Measurements from ENCODE around the gene CITED1.
A peak's percentile ranks its signal among the peaks of the same experiment; 100 is the strongest.

Gene CITED1

DNA sequence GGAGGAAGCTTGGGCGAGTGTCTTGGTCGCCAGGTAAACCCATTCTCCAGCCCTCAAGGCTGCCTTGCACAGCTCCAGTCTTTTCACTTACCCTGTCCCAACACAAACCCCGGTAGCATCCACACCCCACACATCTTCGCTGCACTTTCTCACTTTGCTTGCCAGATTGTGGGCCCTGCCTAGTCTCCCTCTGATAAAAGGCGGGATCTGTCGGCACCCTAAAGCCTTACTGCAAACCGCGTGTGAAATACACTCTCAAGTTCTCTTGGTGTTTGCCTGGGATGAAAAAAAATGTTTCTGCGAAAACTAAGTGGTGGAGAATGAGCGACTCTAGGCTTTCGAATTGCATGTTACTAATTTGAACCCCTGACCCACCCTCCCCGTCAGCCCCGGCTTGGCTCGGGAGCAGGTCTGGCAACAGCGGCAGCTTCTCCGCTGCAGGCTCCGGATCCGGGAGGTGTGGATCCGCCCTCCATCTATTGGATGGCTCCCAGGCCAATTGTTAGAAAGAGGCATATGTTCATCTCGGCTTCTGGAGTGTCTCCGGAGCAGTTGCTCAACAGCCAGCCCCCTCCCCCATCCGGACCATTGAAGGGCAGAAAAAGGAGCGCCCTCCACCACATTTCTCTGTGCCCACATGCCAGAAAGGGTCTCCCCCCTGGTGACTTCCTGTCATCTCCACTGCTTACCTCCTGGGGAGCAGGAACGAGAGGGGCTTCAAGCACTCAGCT lies 3.0 kb upstream of the CITED1 start:
- peak; percentile 70 for DNase-seq

DNA sequence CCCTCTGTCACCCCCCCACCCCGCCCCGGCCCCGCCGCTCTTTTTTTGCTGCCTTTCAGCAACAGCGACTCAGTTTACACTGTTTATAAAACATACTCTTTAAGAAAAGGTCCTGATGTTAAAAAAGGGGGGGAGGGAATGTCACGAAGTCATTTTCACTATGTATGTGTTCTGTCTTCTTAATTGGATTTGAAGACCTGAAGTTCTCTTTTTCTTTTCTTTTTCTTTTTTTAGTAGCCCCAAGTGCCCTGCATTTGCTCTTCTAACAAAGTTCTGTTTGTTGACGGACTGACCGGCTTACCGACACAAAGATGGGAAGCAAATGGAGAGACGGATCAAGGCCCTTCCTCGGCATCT lies 2.5 kb upstream of the CITED1 start:
- no peak for DNase-seq

DNA sequence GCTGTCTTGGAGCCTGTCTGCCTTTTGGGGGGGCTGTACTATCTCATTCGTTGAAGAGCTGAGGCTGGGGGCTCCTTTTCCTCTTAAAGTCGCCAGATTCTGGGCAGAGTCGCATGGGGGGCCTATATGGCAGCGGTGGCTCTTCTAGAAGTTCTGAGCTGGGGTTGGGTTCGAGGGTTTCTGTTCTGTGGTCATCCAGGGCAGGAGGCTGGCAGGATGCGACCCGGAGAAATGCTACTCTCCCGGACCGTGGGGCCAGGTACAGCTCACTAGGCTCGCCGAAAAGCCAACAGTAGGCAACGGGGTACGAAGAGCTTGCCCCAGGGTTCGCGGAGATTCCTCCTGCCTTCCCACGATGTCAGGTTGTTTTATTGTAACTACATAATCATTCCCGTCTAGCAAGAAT lies 1.9 kb upstream of the CITED1 start:
- DNase-seq, result no peak

DNA sequence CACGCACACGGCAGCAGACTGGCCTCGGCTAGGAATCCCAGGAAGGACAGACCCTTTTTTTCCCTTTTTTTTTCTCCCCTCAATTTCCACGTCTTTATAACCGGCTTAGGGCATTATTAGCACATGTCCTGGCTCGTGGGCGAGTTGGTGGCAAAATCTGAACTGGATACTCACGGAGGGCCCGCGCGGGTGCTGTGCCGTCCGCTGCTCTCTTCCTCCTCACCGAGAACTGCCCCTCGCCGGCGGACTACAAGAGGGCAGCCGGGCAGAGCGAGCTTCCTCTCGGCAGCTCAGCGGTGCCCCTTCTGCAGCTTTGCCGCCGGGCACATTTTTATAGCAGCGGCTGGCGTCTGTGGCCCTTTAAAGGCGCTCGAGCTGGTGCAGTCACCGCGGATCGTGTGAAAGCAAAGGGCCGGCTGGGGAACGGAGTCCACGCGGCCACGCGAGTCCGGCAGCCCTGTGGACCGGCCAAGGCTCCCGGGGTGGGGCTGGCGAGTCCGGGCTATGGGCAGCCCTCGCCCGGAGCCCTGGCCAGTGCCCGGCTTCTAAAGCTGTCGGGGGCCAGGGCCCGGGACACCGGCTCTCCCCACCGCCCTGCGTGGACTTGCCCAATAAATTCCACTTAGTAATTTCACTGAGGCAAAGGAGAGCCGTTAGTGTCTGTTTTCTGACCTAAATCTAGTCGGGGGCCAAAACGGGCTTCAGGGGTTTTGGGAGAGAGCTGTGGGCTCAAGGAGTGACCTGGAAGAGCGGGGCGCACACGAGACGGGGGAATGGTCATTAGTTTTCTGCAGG lies 1.3 kb upstream of the CITED1 start:
- peak; percentile 78 for DNase-seq

DNA sequence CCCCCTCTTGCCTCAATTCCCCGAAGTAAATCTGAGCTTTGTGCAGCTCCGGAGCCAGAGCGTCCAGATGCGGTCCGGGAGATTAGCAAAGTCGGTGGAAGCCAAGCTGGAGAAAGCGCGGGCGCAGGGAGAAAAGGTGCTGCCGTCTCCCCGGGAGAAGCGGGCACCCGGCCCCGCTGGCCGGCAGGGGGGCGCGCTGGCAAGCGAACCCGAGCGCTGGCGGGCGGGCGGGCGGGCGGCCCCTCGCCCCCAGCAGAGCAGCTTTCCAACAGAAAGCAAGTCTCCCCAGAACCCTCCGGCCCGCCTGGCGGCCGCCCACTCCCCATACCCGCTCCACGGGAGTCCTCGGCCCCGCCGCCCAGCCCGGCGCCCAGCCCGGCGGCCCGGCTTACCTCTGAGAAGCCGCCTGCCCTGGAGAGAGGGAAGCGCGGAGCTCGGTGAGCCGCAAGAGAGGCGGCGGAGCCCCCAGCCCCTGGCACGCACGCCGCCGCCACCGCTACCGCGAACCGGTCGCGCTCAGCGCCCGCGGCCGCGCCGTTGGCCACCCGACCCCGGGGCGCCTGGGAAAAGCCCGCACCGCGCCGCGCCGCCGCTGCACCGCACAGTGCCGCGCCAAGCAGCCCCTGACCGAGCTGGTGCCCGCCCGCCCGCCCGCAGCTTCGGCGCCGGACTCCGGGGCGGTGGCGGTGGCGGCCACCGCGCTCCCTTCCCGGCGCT lies 529 bp upstream of the CITED1 start:
- peak; percentile 17 for DNase-seq

DNA sequence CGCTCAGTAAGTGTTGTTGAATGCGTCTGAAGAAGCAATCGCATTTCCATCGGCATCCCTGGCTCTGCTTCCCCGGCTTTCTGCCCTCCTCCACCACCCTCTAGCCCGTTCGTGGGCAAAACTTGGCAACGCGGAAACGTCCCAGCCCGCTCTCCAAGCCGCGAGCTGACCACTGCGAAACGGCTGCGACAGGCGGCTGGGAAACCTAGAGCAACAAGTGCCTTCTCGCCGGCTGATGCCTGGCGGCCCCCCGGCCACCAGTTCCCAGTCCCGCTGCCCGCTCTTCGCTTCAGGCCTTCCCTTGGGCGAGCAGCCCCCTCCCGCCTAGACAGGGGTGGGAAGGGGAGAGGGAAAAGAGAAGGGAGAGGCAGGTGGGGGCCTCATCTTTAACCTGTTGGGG lies 837 bp downstream of the CITED1 start:
- peak; percentile 23 for DNase-seq

DNA sequence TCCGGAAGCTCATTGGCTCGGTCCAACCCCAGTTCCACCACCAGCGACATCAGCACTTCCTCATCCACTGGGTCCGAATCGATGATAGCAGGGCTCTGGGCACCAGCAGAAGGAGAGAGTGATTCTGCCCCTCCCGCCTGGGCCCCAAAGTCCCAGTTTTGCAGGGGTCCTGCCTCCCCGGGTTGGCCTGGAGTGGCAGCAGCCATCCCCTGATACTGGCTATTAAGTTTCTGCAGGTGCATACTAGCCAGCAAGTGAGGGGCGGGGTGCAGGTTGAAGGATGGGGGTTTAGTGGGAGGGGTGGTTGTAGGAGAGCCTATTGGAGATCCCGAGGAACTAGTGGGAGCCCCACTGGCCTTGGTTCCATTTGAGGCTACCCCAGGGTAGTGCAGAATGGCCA lies 3.9 kb downstream of the CITED1 start:
- no peak for DNase-seq

DNA sequence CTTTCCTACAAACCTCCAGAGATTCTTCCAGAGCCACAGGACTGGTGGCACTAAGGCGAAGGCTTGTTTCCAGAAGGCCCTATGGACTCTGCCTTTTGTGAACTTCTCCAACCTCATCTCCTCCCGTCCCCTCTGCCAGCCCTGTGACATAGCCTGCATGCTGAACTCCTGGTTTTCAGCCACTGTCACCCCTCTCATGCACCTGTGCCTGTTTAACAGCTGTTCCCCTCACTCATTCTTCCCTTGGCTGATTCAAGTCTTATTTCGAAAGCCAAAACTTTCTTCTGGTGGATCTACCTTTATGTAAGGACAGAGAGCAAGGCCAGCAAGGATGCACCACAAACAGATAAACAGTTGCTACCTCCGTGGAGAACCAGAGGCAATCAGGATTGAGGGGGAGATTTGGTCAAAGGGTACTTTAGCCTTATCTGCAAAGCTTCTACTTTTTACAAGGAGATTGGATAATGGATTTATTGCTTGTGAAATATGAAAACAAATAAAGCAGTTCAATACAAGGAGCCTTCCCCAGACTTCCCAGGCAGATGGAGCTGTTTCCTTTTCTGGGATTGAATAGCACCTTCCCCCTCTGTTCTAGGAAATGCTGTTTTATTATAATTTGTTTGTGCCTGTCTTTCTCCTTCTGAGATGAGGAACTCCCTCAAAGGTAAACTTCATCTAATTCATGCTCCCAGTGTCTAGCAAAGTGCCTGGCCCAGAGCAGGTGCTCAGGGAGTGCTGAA lies 5.7 kb downstream of the CITED1 start:
- DNase-seq, result no peak

DNA sequence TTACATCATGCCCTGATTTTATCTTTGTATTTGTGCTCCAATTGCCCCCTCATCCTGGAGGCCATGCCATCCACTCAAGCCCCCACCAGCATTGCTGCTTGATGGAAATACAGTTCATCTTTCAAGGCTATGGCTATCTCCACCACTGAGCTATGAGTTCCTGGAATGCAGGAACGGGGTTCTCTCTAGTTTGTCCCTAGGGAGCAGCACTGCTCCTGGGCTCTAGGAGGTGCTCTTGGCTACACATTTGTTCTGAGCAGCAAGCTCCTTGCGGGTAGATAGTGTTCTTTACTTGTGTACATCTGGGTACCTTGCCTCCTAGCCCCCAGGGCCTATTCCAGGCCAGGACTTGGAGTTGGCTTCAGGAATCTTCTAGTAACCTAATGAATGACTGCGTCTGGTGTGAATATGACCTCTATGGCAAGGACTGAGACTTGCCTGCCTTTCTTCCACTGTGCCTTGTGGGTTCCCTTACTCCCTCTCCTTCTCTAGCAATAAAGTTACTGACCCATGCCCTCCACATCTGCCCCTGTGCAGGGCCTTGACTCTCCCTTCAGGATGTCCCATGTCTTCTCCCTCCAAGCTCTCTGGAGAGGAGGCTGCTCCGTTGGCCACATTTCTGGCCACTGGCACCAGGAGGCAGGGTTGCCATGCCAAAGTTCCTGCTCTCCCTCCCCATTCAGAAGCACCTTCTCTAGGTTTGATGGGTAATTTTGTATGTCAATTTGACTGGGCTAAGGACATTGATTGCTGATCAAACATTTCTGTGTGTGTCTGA lies 7.6 kb downstream of the CITED1 start:
- peak; percentile 17 for DNase-seq

DNA sequence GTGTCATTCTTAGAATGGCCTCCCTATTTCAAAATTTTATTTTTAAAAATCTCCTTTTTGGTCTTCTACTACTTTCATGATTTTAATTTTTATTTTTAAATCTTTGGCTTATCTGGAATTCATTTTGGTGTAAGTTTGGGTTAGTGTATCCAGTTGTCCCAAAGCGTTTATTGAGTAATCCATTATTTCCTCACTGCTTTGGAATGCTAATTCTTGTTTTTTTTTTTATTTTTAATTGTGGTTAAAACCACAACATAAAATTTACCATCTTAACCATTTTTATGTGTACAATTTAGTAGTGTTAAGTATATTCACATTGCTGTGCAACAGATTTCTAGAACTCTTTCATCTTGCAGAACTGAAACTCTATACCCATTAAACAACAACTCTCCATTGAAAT lies 8.7 kb downstream of the CITED1 start:
- DNase-seq, result no peak

DNA sequence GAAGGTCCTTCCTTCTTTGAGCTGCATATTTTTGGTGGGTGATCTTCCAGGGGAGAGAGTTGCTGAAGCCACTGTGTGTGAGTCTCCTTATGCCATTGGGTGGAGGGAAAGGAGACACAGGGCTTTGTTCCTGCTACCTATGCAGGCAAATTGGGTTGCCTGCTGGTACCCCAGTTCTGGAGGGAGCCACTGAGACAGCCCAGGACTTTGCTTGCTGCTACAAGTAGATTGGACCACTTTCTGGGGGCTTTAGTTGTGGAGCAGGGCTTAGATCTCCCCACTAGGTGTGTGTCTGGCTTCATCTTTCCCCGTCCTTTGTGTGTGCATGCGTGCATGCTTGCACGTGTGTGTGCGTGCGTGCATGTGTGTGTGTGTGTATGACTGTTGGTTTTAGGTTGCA lies 10.0 kb downstream of the CITED1 start:
- no peak for DNase-seq

DNA sequence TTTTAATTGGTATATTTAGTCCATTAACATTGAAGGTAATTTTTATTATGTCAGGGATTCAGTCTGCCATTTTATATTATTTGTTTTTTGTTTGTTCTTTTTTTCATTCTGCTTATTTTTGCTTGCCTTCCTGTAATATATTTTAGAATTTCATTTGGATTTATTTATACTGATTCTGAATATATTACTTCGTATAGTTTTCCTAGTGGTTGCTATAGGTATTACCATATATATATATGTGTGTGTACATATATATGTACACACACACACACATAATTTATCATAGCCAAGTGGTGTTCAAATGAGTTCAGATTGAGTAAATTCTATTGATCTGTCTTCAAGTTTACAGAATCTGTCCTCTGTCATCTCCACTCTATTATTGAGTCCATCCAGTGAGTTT lies 11.2 kb downstream of the CITED1 start:
- DNase-seq, result no peak

DNA sequence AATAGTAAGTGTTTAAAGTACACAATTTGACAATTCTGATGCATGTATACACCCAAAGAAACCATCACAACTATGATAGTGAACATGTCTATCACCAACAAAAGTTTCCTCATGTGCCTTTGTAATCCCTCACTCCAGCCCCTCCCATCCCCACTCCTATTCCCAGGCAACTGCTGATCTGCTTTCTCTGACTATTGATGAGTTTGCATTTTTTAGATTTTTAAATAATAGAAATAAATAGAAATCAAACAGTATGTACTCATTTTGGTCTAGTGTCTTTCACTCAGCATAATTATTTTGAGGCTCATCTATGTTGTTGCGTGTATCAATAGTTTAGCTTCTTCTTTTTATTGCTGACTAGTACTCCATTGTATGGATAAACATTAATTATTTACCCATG lies 23.4 kb downstream of the CITED1 start:
- no peak for DNase-seq

DNA sequence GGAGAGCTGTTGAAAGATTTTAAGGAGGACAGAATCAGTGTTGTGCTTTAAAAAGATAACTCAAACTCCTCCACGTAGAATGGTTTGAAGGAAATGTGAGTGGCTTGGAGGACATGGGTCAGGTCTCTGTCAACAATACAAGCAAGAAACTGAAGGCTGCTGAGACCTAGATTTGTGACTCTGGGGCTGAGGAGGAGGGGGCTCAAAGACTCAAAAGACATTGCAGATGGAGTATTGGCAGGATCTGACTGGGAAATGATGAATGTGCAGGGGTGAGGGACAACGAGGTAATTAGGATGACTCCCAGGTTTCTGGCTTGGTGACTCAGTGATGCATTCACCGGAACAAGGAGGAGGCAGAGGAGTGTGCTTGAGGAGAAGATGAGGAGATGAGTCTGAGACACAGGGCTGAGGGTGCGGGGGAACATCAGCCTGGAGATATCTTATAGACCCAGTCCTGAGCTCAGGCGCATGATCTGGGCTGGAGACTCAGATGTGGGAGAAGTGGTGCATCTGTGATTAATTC lies 25.3 kb downstream of the CITED1 start:
- no peak for DNase-seq

DNA sequence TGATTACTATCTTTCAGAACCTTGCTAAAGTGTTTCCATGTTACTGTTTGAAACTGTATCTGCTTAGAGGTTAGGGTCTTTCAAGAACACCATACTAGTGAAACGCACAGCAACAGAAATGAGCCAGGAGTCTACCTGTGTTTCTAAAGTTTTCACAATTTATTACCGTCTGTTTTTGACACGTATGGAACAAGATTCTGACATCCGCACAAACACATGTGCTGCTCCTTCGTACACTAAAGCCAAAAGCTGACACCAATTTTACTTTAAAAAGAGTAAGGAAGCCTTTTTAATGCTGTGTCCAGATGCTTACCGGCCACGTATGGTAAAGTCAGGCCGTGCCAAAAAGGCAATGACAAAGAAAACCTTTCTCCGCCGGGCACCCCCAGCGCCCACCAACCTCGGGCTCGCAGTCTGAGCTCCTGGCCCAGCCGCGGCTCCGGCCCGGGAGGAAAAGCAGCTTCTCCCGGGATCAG lies 29.2 kb downstream of the CITED1 start:
- no peak for DNase-seq

DNA sequence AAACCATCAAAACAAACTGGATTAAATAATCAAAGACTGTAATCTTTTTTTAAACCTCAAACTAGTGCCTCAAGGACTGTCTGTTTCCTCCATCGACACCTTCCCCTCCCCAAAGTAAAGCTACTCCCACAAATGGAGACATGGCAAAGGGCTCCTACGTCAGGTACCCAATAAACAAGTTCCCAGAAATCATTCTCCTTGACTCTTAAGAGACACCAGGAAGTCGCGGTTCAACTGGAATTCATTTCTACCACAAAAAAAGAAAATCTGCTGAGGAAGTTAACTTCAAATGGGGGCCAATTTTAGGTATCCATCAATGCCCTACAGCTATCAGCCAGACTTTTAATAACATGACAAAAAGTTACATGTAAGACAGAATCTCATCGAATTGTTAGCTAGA lies 31.2 kb downstream of the CITED1 start:
- no peak for DNase-seq

DNA sequence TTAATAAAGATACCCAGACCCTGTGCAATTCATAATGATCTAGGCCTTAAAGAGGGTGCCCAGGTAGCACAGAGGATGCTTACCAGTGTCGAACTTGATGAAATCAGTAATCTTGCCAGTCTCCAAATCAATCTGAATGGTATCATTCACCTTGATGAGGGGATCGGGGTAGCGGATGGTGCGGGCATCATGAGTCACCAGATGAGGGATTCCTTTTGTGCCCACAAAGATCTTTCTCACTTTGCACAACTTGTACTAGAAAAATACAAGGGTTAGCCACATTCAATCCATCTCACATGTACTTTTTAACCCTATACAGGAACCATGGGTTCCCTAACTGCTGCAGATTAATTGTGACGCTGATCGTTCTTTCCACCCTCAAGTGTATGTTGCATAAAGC lies 32.0 kb downstream of the CITED1 start:
- DNase-seq, result no peak

DNA sequence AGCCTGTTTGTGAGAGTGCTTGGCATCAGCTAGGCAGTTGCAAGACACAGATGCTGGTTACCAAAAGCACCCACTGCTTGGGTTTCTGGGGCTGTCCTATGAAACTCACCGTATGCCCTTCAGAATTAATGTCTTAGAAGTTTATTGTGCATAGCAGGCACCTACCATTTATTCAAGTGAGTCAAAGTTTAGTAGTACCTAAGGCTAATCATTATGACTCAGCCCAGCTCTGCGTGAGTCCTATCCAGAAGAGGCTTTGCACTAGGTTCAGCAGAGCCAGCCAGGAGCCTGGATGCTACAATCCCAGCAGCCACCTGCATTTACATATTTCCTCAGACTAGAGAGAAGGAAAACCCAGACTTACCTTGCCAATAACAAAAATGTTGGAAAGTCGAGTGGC lies 32.8 kb downstream of the CITED1 start:
- DNase-seq, result no peak

DNA sequence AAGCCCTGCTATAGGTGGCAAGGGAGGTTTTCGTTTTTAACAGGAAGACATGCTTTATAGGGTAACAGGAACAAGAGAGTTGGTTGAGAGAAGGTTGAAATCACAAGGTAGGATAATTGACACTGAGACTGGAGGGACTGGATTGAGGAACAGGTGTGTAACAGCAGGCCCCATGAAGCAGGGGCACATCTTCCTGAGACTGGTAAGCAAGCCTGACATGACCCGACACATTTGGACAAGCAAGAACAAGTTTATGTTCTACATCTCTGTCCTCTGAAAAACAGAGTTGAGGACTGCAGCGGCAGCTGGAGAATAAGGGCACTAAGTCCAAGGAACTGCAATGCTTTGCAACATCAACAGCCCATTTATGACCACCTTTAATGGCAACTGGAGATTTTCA lies 33.9 kb downstream of the CITED1 start:
- DNase-seq, result no peak

DNA sequence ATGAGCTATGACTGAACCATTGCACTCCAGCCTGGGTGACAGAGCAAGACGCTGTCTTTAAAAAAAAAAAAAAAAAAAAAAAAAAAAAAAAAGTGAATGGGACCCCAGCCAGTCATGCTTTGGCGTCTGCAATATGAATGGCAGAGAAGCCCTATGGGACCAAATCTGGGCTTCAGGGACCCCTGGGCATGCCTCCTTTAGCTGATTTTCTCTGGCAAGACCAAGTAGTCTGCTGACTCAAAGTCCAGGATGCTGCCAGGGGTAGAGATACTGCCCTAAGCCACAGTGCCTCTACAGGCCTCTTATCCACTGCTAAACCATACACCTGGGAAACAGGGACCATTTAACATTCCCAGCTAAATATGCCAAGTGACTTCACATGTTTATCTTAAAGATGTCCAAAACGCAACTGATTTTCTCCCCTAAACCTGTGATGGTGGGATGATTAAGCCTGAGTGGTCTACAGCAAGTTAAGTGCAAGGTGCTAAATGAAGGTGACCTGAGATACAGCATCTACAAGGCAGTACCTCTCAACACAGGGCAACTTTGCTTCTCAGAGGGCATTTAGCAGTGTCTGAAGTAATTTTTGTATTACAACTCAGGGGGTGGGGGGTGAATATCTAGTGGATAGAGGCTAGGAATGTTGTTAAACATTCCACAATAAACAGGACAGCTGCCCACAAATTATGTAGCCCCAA lies 34.5 kb downstream of the CITED1 start:
- no peak for DNase-seq

DNA sequence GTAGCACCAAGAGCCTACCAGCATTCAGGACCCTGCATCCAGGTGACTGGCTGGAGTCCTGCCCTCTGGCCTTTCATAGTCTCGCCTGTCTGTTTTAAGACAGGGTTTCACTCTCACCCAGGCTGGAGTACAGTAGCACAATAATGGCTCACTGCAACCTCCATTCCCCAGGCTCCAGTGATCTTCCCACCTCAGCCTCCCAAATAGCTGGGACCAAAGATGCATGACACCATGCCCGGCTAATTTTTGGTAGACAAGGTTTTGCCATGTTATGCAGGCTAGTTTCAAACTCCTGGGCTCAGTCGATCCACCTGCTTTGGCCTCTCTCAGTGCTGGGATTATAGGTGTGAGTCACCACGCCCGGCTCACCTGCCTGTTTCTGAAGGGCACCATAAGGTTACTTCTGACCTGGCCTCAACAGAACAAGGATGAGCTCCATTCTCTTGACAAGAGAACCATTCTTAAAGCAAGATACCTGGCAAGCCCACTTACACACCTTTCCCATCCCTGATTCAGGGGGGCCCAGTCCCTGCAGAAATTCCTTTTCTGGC lies 35.3 kb downstream of the CITED1 start:
- DNase-seq, result no peak

All from NCI-H146 (cell line).